Liver (tissue), 9 donors: ENCODE results near the gene BCKDHA. TPM values are rescaled to one million over a fixed set of nuclear protein-coding genes. Genes with fewer than 3 reads are reported as not detected.

ENCODE experiments used
- DNase-seq: peaks from one replicate; pipeline ENCODE4 v3.0.0-alpha.2; 2017; ENCODE audit warnings: low spot score
- H3K27ac ChIP-seq, 2 donors: one replicate each; pipeline ENCODE4 v1.7.0; 2013; ENCODE audit warnings: inconsistent platforms in 2 of 2, low read length in 2 of 2, control low read depth in 1 of 2, low read depth in 1 of 2, mild to moderate bottlenecking in 1 of 2
- H3K27me3 ChIP-seq, 4 donors: one replicate each; pipeline versions ENCODE4 v1.6.1 to v1.7.0; 2013; ENCODE audit warnings: low read length in 3 of 4, inconsistent platforms in 1 of 4, mild to moderate bottlenecking in 1 of 4, moderate library complexity in 1 of 4; ENCODE audit not compliant: control insufficient read depth in 4 of 4, insufficient read depth in 4 of 4
- H3K36me3 ChIP-seq, 4 donors: one replicate each; pipeline versions ENCODE4 v1.6.1 to v1.7.0; 2013; ENCODE audit warnings: low read length in 3 of 4, mild to moderate bottlenecking in 3 of 4, low read depth in 1 of 4, moderate library complexity in 1 of 4; ENCODE audit not compliant: control insufficient read depth in 4 of 4, insufficient read depth in 3 of 4
- H3K4me1 ChIP-seq, 4 donors: one replicate each; pipeline versions ENCODE4 v1.6.1 to v1.7.0; 2013; ENCODE audit warnings: low read length in 3 of 4, mild to moderate bottlenecking in 3 of 4, moderate library complexity in 1 of 4; ENCODE audit not compliant: control insufficient read depth in 4 of 4, insufficient read depth in 4 of 4
- H3K4me3 ChIP-seq, 3 donors: one replicate each; pipeline versions ENCODE4 v1.6.1 to v1.7.0; 2013; ENCODE audit warnings: low read length in 3 of 3, control low read depth in 1 of 3, low read depth in 1 of 3, mild to moderate bottlenecking in 1 of 3
- H3K9ac ChIP-seq, 2 donors: one replicate each; pipeline ENCODE4 v1.7.0; 2013; ENCODE audit warnings: low read length in 2 of 2, mild to moderate bottlenecking in 2 of 2, moderate library complexity in 2 of 2, control low read depth in 1 of 2, low read depth in 1 of 2
- H3K9me3 ChIP-seq, 4 donors: one replicate each; pipeline versions ENCODE4 v1.6.1 to v1.7.0; 2013; ENCODE audit warnings: low read length in 3 of 4; ENCODE audit not compliant: control insufficient read depth in 4 of 4
- FOXA1 ChIP-seq: IDR thresholded peaks from 2 replicates; pipeline ENCODE4 v1.6.1; 2016; ENCODE audit warnings: antibody characterized with exemption
- FOXA2 ChIP-seq: IDR thresholded peaks from 2 replicates; pipeline ENCODE4 v1.6.1; 2016; ENCODE audit warnings: antibody characterized with exemption
- GABPA ChIP-seq, 2 donors: IDR thresholded peaks in 1 of 2; conservative IDR thresholded peaks in 1 of 2; 2 replicates each; pipeline ENCODE4 v1.6.1; 2016; ENCODE audit warnings: antibody characterized with exemption in 2 of 2, mild to moderate bottlenecking in 1 of 2, moderate library complexity in 1 of 2
- HNF4A ChIP-seq, 2 donors: conservative IDR thresholded peaks; 2 replicates each; pipeline ENCODE4 v1.6.1; 2016; ENCODE audit warnings: antibody characterized with exemption in 2 of 2, mild to moderate bottlenecking in 2 of 2
- HNF4G ChIP-seq: IDR thresholded peaks from 2 replicates; pipeline ENCODE4 v1.6.1; 2016; ENCODE audit warnings: antibody characterized with exemption
- JUND ChIP-seq, 2 donors: IDR thresholded peaks; 2 replicates each; pipeline ENCODE4 v1.6.1; 2016; ENCODE audit warnings: antibody characterized with exemption in 2 of 2
- NR2F2 ChIP-seq: IDR thresholded peaks from 2 replicates; pipeline ENCODE4 v1.6.1; 2016; ENCODE audit warnings: antibody characterized with exemption
- RAD21 ChIP-seq, 2 donors: IDR thresholded peaks; 2 replicates each; pipeline ENCODE4 v1.6.1; 2016; ENCODE audit warnings: antibody characterized with exemption in 2 of 2, mild to moderate bottlenecking in 2 of 2
- RXRA ChIP-seq, 2 donors: IDR thresholded peaks; 2 replicates each; pipeline ENCODE4 v1.6.1; 2017 to 2018; ENCODE audit warnings: antibody characterized with exemption in 2 of 2, mild to moderate bottlenecking in 1 of 2
- TAF1 ChIP-seq: conservative IDR thresholded peaks from 2 replicates; pipeline ENCODE4 v1.6.1; 2016; ENCODE audit warnings: antibody characterized with exemption, mild to moderate bottlenecking
- YY1 ChIP-seq: IDR thresholded peaks from 2 replicates; pipeline ENCODE4 v1.6.1; 2016; ENCODE audit warnings: antibody characterized with exemption, mild to moderate bottlenecking
- WGBS: extraction: QIAGEN DNeasy Blood & Tissue Kit; methylation state at CpG from one replicate; pipeline ENCODE4 v1.1.7; 2013; 5-methylcytosine and 5-hydroxymethylcytosine counted together
- polyA plus RNA-seq, 2 donors: library from polyadenylated mRNA; stranded (reverse) in 1 of 2; unstranded in 1 of 2; fragments of 200-250 nt in 1 of 2; fragments of >200 nt in 1 of 2; fragmentation: Nextera tagmentation in 1 of 2; extraction: Ambion mirVana in 1 of 2; gene quantifications; one replicate each; pipeline versions ENCODE4 v1.2.1 to v1.2.3, GENCODE V29; 2013 to 2015
- total RNA-seq, 2 donors: library from RNA; depleted of rRNA; stranded (reverse); fragments of >200 nt; gene quantifications; one replicate each; pipeline ENCODE4 v1.2.3, GENCODE V29; 2014
- TF ChIP-seq, protein P1 (sequence below): IDR thresholded peaks from 2 replicates; pipeline ENCODE4 v1.6.1; 2016; ENCODE audit warnings: antibody characterized with exemption
- TF ChIP-seq, protein P2 (sequence below): IDR thresholded peaks from 2 replicates; pipeline ENCODE4 v1.6.1; 2016; ENCODE audit warnings: antibody characterized with exemption, mild to moderate bottlenecking
- TF ChIP-seq, protein P3 (sequence below): fragments of 150-350 bp; IDR thresholded peaks from 2 replicates; pipeline ENCODE4 v1.5.1; 2017; ENCODE audit warnings: improper control_type of control experiment, low read depth, low read length; ENCODE audit not compliant: missing input control
- donor health status: healthy.
- donor health status: healthy.
- donor health status: healthy.
- donor health status: healthy.
- donor health status: healthy.

BCKDHA gene
- total and polyA plus RNA-seq, 4 donors: 38.5 to 91.4 (median 63.7) TPM

DNA sequence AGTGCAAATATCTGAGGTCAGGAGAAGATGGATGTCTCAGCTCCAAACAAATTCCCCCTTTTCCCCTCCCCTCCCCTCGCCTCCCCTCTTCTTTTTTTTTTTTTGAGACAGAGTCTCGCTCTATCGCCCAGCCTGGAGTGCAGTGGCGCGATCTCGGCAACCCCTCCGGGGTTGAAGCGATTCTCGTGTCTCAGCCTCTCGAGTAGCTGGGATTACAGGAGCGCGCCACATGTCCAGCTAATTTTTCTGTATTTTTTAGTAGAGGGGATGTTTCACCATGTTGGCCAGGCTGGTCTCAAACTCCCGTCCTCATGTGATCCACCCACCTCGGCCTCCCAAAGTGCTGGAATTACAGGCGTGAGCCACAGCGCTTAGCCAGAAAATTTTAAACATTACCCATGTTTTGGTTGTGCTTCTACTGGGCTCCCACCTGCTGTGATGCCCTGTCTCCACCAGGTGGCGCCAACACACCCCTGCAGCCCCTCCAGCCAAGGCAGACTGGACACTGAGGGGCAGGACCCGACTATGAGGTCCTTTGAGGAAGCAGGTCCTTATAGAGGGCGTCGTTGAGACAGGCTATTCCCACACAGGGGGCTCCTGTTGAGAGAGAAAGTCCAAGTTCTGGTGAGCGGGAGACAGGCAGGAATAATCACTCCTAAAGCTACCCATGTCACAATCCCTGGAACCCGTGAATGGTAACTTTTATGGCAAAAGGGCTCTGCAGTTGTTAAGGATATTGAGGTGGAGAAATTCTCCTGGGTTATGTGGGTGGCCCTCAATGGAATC, 51.7 kb downstream of the BCKDHA start (continued):
- TF ChIP-seq, protein P1, sequence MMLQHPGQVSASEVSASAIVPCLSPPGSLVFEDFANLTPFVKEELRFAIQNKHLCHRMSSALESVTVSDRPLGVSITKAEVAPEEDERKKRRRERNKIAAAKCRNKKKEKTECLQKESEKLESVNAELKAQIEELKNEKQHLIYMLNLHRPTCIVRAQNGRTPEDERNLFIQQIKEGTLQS: no peak

DNA sequence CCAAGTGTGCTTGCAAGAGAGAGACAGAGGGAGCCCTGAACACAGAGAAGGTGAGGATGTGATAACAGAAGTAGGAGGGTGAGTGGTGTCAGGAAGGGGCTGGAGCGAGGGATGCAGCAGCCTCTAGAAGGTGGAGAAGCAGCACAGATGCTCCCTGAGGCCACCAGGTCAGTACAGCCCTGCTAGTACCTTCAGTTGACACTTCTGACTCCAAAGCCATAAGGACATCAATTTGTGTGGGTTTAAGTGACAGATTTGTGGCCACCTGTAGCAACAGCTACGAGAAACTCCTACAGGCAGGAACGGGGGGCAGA, 52.2 kb downstream of the BCKDHA start:
- Histone ChIP-seq H3K4me1 (no peaks in the 10 kb centered on the region), H3K4me3 (no peak overlapping the region), H3K27me3 (peaks cover 0 to 3% (median 0%) of the 10 kb centered on the region in 4 donors), H3K27ac (no peak overlapping the region), H3K9me3 (no peaks in the 10 kb centered on the region), H3K9ac (no peak overlapping the region), H3K36me3 (no peaks in the 10 kb centered on the region)
- no peak for TF ChIP-seq RXRA (IDR thresholded peaks at IDR 0.05)
- TF ChIP-seq RAD21 (IDR thresholded peaks at IDR 0.05): no peak
- TF ChIP-seq TAF1: no peak
- no peak for TF ChIP-seq YY1
- no peak for TF ChIP-seq FOXA2
- TF ChIP-seq JUND (IDR thresholded peaks at IDR 0.05): no peak
- no peak for DNase-seq
- 68% methylated on average over 3 of the region's 3 CpGs for WGBS

DNA sequence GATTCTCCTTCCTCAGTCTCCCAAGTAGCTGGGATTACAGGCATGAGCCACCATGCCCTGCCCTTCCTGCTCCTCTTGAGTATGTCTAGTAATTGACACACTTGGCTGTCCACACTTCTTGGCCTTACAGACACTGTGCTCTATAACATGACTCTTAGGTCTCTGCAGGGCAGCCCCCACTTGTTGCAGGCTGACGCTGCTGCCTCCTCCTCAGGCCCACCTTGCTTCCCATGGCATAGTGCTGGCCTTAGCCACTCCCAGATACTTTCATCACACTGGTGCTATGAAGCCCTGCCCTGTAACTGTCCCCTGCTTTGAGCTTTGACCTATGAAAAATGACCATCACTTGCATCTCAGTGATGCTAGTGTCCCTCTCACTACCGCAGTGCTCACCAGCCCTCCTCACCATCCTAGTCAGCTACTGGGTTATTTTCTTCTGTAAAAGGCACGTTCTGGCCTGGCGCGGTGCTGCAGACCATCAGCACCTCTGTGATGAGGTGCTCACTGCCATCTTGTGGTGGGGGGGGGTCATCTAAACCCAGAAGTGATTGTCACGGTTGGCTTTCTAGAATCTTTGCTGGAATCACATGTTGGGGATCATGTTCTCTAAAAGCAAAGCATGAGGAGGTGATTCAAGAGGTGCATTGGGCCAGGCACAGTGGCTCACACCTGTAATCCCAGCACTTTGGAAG, 55.1 kb downstream of the BCKDHA start:
- Histone ChIP-seq H3K9ac (no peak overlapping the region), H3K9me3 (no peaks in the 10 kb centered on the region), H3K36me3 (no peaks in the 10 kb centered on the region), H3K4me1 (no peaks in the 10 kb centered on the region), H3K27me3 (no peaks in the 10 kb centered on the region), H3K4me3 (no peak overlapping the region), H3K27ac (no peak overlapping the region)
- 57% methylated on average over 6 of the region's 6 CpGs for WGBS
- no peak for DNase-seq
- TF ChIP-seq, protein P2, sequence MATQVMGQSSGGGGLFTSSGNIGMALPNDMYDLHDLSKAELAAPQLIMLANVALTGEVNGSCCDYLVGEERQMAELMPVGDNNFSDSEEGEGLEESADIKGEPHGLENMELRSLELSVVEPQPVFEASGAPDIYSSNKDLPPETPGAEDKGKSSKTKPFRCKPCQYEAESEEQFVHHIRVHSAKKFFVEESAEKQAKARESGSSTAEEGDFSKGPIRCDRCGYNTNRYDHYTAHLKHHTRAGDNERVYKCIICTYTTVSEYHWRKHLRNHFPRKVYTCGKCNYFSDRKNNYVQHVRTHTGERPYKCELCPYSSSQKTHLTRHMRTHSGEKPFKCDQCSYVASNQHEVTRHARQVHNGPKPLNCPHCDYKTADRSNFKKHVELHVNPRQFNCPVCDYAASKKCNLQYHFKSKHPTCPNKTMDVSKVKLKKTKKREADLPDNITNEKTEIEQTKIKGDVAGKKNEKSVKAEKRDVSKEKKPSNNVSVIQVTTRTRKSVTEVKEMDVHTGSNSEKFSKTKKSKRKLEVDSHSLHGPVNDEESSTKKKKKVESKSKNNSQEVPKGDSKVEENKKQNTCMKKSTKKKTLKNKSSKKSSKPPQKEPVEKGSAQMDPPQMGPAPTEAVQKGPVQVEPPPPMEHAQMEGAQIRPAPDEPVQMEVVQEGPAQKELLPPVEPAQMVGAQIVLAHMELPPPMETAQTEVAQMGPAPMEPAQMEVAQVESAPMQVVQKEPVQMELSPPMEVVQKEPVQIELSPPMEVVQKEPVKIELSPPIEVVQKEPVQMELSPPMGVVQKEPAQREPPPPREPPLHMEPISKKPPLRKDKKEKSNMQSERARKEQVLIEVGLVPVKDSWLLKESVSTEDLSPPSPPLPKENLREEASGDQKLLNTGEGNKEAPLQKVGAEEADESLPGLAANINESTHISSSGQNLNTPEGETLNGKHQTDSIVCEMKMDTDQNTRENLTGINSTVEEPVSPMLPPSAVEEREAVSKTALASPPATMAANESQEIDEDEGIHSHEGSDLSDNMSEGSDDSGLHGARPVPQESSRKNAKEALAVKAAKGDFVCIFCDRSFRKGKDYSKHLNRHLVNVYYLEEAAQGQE: no peak
- TF ChIP-seq HNF4A (conservative IDR thresholded peaks at IDR 0.05) (no peak), FOXA1 (no peak), GABPA (IDR thresholded peaks at IDR 0.05 in 1 of 2, conservative IDR thresholded peaks at IDR 0.05 in 1 of 2) (no peak), NR2F2 (no peak), HNF4G (no peak), JUND (IDR thresholded peaks at IDR 0.05) (no peak)
- TF ChIP-seq, protein P3, sequence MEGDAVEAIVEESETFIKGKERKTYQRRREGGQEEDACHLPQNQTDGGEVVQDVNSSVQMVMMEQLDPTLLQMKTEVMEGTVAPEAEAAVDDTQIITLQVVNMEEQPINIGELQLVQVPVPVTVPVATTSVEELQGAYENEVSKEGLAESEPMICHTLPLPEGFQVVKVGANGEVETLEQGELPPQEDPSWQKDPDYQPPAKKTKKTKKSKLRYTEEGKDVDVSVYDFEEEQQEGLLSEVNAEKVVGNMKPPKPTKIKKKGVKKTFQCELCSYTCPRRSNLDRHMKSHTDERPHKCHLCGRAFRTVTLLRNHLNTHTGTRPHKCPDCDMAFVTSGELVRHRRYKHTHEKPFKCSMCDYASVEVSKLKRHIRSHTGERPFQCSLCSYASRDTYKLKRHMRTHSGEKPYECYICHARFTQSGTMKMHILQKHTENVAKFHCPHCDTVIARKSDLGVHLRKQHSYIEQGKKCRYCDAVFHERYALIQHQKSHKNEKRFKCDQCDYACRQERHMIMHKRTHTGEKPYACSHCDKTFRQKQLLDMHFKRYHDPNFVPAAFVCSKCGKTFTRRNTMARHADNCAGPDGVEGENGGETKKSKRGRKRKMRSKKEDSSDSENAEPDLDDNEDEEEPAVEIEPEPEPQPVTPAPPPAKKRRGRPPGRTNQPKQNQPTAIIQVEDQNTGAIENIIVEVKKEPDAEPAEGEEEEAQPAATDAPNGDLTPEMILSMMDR: no peak
- TF ChIP-seq, protein P1: no peak
